Measurements from ENCODE around the gene PCDHB7.
"Not testable (repeated sequence)": the region's sequence is repeated elsewhere in the genome, so short reads cannot be mapped to it uniquely, and the experiment has no call there.

The PCDHB7 gene

DNA sequence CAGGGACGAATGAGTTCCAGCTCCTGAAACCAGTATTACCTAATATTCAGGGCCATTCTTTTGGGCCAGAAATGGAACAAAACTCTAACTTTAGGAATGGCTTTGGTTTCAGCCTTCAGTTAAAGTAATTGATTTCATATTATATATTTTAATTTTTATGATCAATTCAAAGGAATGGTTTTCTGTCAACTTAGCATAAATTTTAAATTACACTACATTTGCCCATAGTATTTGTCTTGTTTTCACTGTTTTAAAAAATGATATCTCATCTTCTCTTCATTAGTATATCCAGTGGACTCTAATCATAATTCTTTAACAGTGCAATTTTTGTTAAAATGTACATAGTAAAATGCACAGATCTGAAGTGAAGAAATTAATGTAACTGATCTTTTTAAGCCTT, 7.9 kb downstream of the PCDHB7 start:
- DNase-seq (ENCODE audit: low spot score), result no peak

DNA sequence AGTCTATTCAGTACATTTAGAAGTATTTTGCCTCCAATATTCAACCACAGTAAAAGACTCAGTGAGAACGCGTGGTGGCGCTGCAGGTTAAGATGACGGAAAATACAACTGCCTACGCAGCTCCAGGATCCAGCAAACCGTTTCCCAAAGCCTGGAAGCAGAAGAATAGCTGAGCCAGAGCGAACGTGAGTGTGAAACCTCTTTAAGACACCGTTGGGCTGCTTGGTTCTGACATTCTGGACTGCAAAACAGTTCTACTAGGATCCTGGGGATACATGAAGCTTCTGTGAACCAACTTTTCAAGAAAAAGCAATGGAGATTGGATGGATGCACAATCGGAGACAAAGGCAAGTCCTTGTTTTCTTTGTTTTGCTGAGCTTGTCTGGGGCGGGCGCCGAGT, 9.8 kb downstream of the PCDHB7 start, which contains the start of gene PCDHB16:
PCDHB16 (plus strand) TSS at position 140 of the 400 bp plus-strand sequence; CDS start at position 313, 173 bp downstream.
- DNase-seq (ENCODE audit: low spot score), result peak; percentile 39

GRCh38 chr5:141184117-141184855, 11.8 kb downstream of the PCDHB7 start:
- not testable (repeated sequence) for DNase-seq (ENCODE audit: low spot score)

DNA sequence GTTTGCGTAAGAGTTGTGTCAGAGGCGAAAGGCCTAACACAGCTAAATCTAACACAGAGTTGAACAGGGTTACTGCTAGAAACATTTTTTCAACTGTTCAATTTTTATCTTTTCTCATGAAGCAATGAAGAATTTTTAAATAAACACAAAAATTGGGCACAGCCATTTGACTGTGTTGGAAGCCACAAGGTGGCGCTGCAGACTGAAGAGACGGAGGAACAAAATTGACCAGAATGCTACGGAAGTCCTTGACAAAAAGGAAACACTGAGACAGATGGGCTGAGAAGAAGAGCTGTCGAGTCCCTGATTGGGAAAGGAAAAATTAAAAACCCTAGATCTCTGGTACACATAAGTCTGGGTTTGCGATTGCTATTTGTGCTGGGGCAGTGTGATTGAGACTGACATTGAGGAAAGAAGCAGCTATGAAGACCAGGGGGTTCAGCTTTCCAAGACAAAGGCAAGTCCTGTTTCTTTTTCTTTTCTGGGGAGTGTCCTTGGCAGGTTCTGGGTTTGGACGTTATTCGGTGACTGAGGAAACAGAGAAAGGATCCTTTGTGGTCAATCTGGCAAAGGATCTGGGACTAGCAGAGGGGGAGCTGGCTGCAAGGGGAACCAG, 14.6 kb downstream of the PCDHB7 start, which contains the start of gene PCDHB9:
PCDHB9 (plus strand) TSS at position 265 of the 616 bp plus-strand sequence; CDS start at position 423, 158 bp downstream.
- peak; percentile 18 for DNase-seq (ENCODE audit: low spot score)

DNA sequence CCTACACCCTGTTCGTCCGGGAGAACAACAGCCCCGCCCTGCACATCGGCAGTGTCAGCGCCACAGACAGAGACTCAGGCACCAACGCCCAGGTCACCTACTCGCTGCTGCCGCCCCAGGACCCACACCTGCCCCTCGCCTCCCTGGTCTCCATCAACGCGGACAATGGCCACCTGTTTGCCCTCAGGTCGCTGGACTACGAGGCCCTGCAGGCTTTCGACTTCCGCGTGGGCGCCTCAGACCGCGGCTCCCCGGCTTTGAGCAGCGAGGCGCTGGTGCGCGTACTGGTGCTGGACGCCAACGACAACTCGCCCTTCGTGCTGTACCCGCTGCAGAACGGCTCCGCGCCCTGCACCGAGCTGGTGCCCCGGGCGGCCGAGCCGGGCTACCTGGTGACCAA, 16.2 kb downstream of the PCDHB7 start:
- not testable (repeated sequence) for DNase-seq (ENCODE audit: low spot score)

- DNase-seq (ENCODE audit: low spot score), result not testable (repeated sequence)
Observed at GRCh38 chr5:141189131-141189530, 16.7 kb downstream of the PCDHB7 start.

GRCh38 chr5:141192110-141192725, 19.8 kb downstream of the PCDHB7 start, which contains the start of gene PCDHB10:
PCDHB10 (plus strand) TSS chr5:141192353; CDS start chr5:141192553, 200 bp downstream.
- peak; percentile 31 for DNase-seq (ENCODE audit: low spot score)

DNA sequence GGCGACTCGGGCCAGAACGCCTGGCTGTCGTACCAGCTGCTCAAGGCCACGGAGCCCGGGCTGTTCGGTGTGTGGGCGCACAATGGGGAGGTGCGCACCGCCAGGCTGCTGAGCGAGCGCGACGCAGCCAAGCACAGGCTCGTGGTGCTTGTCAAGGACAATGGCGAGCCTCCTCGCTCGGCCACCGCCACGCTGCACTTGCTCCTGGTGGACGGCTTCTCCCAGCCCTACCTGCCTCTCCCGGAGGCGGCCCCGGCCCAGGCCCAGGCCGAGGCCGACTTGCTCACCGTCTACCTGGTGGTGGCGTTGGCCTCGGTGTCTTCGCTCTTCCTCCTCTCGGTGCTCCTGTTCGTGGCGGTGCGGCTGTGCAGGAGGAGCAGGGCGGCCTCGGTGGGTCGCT, 21.9 kb downstream of the PCDHB7 start:
- DNase-seq (ENCODE audit: low spot score), result not testable (repeated sequence)

DNA sequence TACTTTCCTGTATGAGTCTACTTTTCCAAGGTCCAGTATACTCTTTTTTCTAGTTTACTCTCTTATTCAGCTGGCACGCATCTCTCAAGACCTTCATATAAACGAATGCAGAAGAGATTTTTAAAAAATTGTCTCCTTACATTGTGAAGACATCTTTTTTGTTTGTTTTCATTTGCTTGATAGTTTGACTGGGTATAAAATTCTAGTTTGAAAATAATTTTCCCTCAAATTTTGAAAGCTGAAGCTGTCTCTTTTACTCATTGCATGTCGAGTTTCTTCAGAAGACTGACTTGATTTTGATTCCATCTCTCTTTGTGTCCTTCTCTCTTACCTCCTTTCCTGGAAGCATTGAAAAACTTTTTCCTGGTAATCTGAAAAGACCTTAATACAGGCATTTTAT, 23.9 kb downstream of the PCDHB7 start:
- no peak for DNase-seq (ENCODE audit: low spot score)

GRCh38 chr5:141199359-141200235, 27.2 kb downstream of the PCDHB7 start, which contains the start of gene PCDHB11:
PCDHB11 (plus strand) TSS chr5:141199627; CDS start chr5:141199775, 148 bp downstream.
- DNase-seq (ENCODE audit: low spot score), result no peak

GRCh38 chr5:141201126-141201525, 28.7 kb downstream of the PCDHB7 start:
- DNase-seq (ENCODE audit: low spot score), result not testable (repeated sequence)

- DNase-seq (ENCODE audit: low spot score), result not testable (repeated sequence)
Observed at GRCh38 chr5:141201646-141202045, 29.2 kb downstream of the PCDHB7 start.

GRCh38 chr5:141208478-141208877, 36.0 kb downstream of the PCDHB7 start, which contains the start of gene PCDHB12:
PCDHB12 (plus strand) TSS chr5:141208719; CDS start chr5:141208908, 189 bp downstream.
- DNase-seq (ENCODE audit: low spot score), result no peak

GRCh38 chr5:141210281-141210680, 37.8 kb downstream of the PCDHB7 start:
- DNase-seq (ENCODE audit: low spot score), result not testable (repeated sequence)

DNA sequence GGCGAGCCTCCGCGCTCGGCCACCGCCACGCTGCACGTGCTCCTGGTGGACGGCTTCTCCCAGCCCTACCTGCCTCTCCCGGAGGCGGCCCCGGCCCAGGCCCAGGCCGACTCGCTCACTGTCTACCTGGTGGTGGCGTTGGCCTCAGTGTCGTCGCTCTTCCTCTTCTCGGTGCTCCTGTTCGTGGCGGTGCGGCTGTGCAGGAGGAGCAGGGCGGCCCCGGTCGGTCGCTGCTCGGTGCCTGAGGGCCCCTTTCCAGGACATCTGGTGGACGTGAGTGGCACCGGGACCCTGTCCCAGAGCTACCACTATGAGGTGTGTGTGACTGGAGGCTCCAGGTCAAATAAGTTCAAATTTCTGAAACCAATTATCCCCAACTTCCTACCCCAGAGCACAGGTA, 38.4 kb downstream of the PCDHB7 start:
- not testable (repeated sequence) for DNase-seq (ENCODE audit: low spot score)

GRCh38 chr5:141213656-141214339, 41.4 kb downstream of the PCDHB7 start, which contains the start of gene PCDHB13:
PCDHB13 (plus strand) TSS chr5:141213919; CDS start chr5:141214124, 205 bp downstream.
- DNase-seq (ENCODE audit: low spot score), result peak; percentile 31

DNA sequence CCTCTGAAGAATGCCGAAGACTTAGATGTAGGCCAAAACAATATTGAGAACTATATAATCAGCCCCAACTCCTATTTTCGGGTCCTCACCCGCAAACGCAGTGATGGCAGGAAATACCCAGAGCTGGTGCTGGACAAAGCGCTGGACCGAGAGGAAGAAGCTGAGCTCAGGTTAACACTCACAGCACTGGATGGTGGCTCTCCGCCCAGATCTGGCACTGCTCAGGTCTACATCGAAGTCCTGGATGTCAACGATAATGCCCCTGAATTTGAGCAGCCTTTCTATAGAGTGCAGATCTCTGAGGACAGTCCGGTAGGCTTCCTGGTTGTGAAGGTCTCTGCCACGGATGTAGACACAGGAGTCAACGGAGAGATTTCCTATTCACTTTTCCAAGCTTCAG, 42.1 kb downstream of the PCDHB7 start:
- DNase-seq (ENCODE audit: low spot score), result not testable (repeated sequence)

DNA sequence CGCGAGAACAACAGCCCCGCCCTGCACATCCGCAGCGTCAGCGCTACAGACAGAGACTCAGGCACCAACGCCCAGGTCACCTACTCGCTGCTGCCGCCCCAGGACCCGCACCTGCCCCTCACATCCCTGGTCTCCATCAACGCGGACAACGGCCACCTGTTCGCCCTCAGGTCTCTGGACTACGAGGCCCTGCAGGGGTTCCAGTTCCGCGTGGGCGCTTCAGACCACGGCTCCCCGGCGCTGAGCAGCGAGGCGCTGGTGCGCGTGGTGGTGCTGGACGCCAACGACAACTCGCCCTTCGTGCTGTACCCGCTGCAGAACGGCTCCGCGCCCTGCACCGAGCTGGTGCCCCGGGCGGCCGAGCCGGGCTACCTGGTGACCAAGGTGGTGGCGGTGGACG, 43.1 kb downstream of the PCDHB7 start:
- not testable (repeated sequence) for DNase-seq (ENCODE audit: low spot score)

GRCh38 chr5:141216035-141216434, 43.6 kb downstream of the PCDHB7 start:
- not testable (repeated sequence) for DNase-seq (ENCODE audit: low spot score)

DNA sequence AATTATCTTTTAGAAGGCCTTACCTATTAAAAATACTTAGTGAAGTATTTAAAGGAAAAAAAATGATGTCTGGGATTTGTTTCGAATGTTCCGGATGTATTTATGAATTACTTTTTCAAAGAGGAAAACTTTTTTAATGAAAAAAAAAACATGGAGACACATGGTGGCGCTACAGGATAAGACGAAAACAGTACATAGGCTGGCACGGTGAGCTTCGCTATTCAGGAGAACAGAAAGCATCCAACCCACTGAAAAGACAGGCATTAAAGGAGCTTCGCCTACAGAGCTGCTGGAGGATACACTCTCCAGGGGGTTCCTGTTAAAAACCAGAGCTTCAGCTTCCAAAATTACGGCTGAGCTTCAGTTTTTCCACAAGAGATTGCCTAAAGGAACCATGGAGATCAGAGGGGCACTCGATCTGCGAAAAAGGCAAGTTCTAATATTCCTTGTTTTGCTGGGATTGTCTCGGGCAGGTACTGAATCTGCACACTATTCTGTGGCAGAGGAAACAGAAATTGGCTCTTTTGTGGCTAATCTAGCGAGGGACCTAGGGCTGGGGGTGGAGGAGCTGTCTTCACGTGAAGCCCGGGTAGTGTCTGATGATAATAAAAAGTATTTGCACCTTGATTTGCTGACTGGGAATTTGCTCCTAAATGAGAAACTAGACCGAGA, 50.8 kb downstream of the PCDHB7 start, which contains the start of gene PCDHB14:
PCDHB14 (plus strand) TSS at position 232 of the 672 bp plus-strand sequence; CDS start at position 395, 163 bp downstream.
- DNase-seq (ENCODE audit: low spot score), result peak; percentile 34
